ENCODE data around the gene NDC1.

DNA sequence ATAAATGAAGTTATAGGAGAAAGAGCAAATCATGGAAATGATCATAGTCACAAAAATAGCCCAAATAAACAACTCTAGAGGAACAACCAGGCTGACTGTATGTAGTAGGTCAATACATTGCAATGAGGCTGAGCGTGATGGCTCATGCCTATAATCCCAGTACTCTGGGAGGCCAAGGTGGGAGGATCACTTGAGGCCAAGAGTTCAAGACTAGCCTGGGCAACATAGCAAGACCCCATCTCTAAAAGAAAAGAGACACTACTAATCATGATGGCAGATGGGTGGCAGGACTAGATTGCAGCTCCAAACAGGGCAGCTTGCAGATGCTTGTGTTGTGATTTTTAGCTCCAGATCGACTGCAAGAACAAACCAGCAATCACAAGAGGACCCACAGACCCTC is 27.6 kb downstream of the NDC1 start:
- TF ChIP-seq, protein P1, sequence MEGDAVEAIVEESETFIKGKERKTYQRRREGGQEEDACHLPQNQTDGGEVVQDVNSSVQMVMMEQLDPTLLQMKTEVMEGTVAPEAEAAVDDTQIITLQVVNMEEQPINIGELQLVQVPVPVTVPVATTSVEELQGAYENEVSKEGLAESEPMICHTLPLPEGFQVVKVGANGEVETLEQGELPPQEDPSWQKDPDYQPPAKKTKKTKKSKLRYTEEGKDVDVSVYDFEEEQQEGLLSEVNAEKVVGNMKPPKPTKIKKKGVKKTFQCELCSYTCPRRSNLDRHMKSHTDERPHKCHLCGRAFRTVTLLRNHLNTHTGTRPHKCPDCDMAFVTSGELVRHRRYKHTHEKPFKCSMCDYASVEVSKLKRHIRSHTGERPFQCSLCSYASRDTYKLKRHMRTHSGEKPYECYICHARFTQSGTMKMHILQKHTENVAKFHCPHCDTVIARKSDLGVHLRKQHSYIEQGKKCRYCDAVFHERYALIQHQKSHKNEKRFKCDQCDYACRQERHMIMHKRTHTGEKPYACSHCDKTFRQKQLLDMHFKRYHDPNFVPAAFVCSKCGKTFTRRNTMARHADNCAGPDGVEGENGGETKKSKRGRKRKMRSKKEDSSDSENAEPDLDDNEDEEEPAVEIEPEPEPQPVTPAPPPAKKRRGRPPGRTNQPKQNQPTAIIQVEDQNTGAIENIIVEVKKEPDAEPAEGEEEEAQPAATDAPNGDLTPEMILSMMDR (IDR thresholded peaks at IDR 0.05), result no peak
- TF ChIP-seq POLR2AphosphoS5 (IDR thresholded peaks at IDR 0.05), result no peak

Data from sigmoid colon (tissue), 4 donors.